GM19324 (cell line): ENCODE results near the gene CHAC1.
"Not testable (repeated sequence)": the region's sequence is repeated elsewhere in the genome, so short reads cannot be mapped to it uniquely, and the experiment has no call there.

Source experiments
- ATAC-seq: cut with Tn5 transposase; IDR thresholded peaks from one replicate; pipeline ENCODE4 v1.9.1; 2021; ENCODE audit warnings: mild to moderate bottlenecking, moderate library complexity; ENCODE audit not compliant: unreplicated experiment, low FRiP score

Gene CHAC1

GRCh38 chr15:40936709-40937666 lies 16.3 kb upstream of the CHAC1 start:
- ATAC-seq, result no peak

GRCh38 chr15:40937762-40938535 lies 15.3 kb upstream of the CHAC1 start:
- no peak for ATAC-seq

DNA sequence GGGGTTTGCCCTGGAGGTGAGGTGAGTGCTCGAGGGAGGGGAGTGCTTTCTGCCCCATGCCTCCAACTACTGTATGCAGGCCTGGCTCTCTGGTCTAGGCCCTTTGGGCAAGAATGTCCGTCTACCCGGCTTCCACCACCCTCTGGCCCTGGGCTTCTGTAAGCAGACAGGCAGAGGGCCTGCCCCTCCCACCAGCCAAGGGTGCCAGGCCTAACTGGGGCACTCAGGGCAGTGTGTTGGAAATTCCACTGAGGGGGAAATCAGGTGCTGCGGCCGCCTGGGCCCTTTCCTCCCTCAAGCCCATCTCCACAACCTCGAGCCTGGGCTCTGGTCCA lies 14.8 kb upstream of the CHAC1 start:
- ATAC-seq, result no peak

GRCh38 chr15:40940296-40940801 lies 12.9 kb upstream of the CHAC1 start:
- no peak for ATAC-seq

- ATAC-seq, result no peak
Observed at GRCh38 chr15:40941068-40941527, 12.2 kb upstream of the CHAC1 start.

- ATAC-seq, result peak; percentile 73
Observed at GRCh38 chr15:40941528-40942336, 11.5 kb upstream of the CHAC1 start.

GRCh38 chr15:40942337-40942854 lies 10.9 kb upstream of the CHAC1 start:
- no peak for ATAC-seq

- no peak for ATAC-seq
Observed at GRCh38 chr15:40942878-40943277, 10.4 kb upstream of the CHAC1 start.

GRCh38 chr15:40943764-40944365 lies 9.4 kb upstream of the CHAC1 start:
- ATAC-seq, result no peak

GRCh38 chr15:40944510-40945296 lies 8.6 kb upstream of the CHAC1 start:
- no peak for ATAC-seq

- ATAC-seq, result no peak
Observed at GRCh38 chr15:40948706-40949473, 4.4 kb upstream of the CHAC1 start.

GRCh38 chr15:40949756-40950207 lies 3.5 kb upstream of the CHAC1 start:
- no peak for ATAC-seq

DNA sequence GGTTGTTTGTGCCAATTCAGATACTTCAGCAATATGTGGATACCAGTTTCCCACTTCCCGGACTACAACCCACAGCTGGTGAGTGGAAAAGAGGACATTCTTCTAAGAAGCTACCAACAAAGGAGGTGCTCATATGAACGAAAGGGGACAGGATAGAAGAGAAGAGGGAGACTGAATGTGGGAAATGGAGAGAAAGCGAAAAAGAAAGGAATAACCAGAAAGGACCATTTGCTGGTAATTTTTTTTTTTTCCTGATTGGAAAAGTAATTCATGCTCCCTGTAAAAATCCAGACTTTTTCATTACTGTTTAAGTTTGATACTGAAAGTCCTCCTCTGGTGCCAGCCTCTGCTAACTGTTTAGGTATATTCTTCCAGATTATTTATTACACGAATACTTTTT lies 1.5 kb upstream of the CHAC1 start:
- no peak for ATAC-seq

- no peak for ATAC-seq
Observed at GRCh38 chr15:40952301-40952900, 870 bp upstream of the CHAC1 start.

DNA sequence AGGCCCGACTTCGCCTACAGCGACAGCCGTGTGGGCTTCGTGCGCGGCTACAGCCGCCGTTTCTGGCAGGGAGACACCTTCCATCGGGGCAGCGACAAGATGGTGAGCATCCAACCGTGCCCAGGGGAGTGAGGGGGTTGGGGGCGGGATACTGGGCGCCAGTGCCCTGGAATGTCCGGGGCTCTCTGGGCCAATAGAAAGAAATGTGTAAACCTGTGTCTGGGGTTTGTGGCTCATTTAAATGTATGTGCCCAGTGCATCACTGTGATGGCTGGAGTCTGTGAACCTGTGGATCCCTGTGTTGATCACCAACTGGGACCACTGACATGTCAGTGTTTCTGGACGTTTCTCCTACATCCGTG lies 423 bp downstream of the CHAC1 start:
- no peak for ATAC-seq

- not testable (repeated sequence) for ATAC-seq
Observed at GRCh38 chr15:40954158-40954848, 1.0 kb downstream of the CHAC1 start.

DNA sequence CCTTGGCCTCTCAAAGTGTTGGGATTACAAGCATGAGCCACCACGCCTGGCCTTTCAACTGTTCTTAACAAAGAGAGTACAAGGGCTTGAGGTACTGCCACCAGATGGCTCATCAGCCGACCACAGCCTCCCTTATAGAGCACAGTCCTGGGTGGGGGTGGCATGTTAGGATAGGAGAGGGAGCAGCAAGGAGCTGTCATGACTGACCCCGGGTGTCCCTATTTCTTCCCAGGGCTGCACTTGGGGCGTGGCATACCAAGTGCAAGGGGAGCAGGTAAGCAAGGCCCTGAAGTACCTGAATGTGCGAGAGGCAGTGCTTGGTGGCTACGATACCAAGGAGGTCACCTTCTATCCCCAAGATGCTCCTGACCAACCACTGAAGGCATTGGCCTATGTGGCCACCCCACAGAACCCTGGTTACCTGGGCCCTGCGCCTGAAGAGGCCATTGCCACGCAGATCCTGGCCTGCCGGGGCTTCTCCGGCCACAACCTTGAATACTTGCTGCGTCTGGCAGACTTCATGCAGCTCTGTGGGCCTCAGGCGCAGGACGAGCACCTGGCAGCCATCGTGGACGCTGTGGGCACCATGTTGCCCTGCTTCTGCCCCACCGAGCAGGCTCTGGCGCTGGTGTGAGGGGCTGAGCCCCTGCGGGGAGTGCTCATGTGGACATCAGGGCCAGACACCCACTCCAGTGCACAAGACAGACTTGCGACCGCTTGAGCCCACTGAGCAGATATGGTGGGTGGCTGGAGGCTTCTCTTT lies 2.1 kb downstream of the CHAC1 start:
- no peak for ATAC-seq
